Measurements from ENCODE around the gene HORMAD2.
"Not testable (repeated sequence)": the region's sequence is repeated elsewhere in the genome, so short reads cannot be mapped to it uniquely, and the experiment has no call there.

Gene HORMAD2

DNA sequence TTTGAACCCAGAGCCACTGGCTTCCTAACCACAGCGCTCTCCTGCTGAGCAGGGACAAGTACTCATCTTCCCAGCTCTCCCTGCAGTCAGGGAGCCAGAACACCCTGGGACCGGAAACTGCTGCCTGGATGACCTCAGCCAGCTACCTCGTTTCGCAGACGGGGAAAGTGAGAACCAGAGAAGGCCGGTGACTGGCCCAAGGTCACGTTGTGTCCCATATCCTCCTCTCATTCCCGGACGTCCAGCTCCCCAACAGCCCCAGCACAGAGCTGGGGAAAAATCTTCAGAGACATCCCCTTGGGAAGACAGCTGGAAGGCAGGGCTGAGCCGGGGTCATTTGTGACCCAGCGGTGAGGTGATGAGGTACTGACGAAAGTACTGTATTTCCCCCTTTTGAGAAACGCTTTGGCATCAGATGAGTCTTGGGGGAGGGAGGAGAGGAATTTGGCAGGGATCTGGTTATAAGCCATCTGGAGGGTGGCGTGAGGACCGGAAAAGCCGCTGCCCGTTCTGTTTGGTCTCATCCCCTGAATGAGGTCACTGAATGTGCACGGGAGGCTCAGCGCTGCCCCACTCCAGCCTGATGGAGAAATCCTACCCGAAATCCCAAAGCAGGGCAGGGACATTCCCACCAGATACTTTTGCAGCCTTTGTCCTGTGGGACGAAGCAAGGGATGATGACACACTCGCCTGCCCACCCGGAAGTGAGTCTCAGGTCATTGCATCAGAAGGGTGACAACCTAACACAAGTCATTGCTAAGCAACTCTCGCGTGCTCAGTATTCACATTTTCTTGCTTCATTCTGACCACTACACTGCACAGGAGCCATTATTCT, 125.2 kb downstream of the HORMAD2 start:
- no peak overlapping the region for H3K4me3 ChIP-seq (ENCODE audit: low read depth, low read length)

DNA sequence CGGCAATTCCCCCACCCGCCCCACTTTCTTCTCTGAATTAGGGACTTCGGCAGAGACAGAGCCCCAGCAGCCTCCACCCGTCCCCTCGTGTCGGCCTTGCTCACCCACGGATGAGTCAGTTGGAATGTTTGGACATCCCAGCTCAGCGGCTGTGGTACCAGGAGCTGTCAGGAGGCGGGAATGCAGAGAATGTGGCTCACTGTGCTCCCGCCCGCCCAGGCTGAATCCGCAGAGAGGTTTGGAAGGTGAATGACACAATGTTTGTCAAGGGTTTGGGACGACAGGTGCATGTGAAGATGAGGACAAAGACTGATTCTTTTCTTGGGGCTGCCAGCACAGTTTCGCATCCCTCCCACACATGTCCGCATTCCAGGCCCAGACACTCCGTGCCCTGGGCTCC, 126.7 kb downstream of the HORMAD2 start:
- no peak overlapping the region for H3K4me3 ChIP-seq (ENCODE audit: low read depth, low read length)

DNA sequence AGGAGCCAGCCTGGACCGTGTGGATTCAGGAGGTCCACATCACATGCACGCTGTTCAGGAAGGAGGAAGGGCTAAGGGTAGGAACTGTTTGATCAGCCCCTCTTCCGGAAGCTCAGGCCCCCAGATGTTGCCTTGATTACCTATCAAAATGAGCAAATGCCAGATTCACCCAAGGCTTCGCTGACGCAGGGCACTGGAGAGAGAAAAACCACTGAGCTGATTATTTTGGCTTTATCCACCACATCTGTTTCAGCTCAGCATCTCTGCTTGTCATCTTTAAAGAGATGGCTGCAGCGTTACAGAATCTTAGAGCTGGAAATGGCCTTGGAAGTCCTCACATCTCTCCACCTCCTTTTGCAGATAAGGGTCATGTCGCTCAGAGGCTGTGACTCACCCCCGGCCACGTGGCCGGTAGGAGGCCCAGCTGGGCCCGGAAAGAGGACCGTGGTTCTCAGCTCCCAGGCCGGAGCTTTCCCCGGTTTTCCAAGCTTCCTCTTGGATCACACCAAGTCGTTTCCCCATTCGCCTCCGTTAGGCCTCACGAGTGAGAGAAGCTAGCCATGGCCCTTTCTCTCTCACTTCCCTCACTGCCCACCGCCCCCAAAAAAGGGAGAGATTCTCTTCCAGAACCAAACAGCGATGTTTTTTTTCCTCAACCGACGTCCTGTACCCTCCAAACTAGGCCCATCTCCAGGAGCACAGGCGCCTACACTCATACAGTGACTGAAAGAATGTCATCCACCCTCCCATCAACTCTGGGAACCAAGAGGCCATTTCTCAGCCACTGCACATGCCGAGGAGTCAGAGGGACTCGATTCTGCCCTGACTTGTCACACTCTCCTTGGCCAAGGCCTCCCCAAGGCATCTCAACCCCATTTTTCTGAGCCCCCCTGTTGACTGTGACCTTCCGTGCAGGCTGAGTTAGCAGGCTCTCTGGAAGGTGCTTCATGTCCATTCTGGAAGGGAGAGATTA, 128.7 kb downstream of the HORMAD2 start:
- H3K4me3 ChIP-seq (ENCODE audit: low read depth, low read length), result no peak overlapping the region

DNA sequence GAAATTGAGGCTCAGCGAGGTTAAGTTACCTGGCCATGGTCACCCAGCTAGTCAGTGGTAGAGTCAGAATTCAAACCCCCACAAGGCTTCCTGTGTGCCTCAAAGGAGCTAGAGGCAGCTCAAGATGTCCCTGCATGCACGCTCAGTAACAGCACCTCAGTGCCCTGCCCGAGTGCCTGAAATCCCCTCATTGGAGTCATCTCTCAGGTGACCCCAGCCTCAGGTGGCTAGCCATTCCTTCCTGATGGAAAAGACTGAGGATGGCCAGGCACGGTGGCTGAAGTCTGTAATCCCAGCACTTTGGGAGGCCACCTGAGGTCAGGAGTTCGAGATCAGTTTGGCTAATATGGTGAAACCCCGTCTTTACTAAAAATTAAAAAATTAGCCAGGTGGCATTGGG, 129.4 kb downstream of the HORMAD2 start:
- no peak overlapping the region for H3K4me3 ChIP-seq (ENCODE audit: low read depth, low read length)

DNA sequence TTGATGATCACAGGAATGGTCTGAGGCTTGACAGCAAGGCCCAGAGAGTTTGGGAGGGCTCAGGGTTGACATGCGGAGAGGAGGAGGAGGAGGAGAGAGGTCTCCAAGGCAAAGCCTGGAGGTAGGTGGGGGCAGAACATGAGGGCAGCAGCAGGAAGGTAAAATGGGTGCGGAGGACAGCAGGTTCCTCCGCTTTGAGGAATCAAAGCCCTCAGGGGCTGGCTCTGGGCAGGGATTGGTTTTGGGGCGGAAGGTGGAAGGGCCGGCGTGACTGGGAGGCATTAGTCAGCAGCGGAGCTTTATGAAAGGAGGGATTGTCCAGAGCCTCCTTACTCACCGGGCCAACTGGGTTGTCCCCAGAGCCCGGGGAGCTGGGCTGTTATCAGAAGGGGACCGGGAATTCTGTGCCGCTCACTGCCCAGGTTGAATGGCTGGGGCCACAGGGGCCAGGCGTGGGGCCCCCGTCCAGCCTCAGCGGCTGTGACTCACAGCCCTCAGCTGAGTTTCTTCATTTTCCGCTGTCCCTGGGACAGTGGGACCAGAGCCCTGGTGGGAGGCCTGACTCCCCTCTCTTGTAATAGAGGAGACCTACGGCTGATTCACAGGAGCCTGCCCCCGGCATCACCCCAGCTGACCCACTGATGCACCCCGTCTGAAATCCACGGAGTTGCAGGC, 130.1 kb downstream of the HORMAD2 start:
- no peak overlapping the region for H3K4me3 ChIP-seq (ENCODE audit: low read depth, low read length)

DNA sequence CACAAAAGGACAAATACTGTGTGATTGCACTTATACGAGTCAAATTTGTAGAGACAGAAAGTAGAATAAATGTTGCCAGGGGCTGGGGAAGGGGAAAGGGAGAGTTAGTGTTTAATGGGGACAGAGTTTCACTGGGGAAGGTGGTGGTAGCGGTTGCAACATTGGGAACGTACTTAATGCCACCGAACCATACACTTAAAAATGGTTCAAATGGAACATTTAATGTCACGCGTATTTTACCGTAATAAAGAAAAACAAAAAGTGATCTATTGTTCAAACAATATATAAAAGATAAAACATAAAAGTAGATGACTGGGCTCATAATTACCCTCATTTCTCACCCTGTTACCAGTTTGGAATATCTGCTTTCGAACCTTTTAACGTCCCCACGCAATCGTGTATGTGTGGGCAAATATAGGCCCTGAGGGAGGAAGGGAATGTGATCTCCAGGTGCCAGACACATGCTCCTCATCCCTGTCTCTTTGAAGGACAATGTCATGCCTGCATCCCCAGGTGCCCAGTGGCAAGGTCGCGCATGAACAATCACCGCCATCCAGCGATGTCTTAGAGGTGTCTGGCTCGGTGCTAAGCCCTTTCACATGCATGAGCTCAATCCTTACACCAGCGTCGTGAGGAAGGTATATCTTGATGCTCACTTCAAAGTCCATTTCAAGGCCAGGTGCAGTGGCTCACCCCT, 131.0 kb downstream of the HORMAD2 start:
- H3K4me3 ChIP-seq (ENCODE audit: low read depth, low read length), result no peak overlapping the region

DNA sequence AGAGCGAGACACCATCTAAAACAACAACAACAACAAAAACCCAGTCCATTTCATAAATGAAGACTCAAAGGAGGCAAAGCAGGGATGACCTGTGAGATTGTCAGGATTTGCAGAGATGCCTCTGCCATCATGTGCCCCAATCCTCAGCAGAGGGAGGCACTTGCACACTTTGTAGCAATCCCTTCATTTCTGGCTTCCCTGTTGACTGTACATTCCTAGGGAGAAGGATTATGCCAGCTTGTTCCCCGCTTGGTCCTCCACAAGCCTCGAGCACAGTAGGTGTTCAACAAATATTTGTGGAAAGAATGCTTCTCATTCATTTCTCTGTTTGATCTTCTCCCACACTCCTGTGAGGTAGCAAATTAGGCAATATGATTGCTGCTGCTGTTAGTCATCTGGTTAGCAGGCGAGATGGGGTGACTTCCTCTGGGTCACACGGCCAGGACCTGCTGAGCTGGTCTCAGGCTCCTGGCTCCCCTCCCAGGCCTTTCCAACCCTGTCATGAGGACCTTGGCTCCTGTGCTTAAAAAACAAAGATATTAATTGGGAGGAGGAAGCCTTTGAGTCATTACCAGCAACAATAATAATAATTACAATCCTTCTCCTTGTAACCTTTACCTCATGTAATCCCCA, 132.2 kb downstream of the HORMAD2 start:
- no peak overlapping the region for H3K4me3 ChIP-seq (ENCODE audit: low read depth, low read length)

DNA sequence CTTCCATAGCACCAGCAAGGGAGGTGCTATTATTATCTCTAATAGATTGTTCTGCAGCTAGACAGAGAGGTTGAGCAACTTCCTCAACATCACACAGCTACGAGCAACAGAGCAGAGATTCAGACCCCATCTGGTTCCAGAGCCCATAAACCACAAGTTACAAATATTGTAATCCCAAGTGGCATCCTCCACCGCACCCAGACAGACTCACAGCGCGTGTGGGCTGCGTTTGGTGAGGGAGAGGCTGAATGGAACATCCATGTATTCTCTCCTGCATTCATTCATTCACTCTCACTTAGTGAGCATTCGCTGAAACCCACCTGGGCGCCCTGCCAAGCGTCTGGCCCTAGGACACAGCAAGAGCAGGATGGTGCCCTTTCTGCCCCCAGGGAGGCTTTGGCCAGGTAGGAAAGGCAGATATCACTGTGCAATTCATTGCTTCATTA, 132.8 kb downstream of the HORMAD2 start:
- H3K4me3 ChIP-seq (ENCODE audit: low read depth, low read length), result no peak overlapping the region

DNA sequence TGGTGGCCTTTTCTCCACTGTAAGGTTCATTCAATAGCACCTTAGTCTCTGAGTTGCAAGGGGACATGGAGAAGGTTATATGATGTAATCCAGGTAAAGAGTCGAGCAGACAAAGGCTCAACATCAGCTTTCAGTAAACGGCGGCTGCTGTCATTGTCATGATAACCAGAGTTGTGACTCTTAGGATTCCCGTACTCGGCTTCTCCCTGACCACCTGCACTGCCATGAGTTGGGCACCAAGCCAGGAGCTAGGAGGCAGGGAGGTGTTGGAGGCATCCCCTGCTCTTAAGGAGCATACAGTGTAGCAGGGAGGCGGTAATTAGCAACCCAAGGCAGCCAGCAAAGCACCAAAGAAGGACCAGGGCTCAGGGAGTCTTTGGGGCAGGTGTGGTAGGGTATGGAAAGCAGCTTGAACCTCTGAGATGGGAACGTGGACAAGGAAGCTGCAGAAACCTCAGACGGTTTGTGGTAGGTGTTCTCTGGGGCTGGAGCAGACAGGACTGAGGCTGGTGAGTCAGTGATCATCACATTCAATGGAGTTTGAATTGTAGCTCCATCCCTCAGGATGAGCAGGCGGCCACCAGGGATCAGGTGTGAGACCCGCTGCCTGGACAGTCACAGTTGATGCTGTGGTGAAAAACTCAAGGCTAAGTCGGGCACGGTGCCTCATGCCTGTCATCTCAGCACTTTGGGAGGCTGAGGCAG, 134.6 kb downstream of the HORMAD2 start:
- H3K4me3 ChIP-seq (ENCODE audit: low read depth, low read length), result no peak overlapping the region

DNA sequence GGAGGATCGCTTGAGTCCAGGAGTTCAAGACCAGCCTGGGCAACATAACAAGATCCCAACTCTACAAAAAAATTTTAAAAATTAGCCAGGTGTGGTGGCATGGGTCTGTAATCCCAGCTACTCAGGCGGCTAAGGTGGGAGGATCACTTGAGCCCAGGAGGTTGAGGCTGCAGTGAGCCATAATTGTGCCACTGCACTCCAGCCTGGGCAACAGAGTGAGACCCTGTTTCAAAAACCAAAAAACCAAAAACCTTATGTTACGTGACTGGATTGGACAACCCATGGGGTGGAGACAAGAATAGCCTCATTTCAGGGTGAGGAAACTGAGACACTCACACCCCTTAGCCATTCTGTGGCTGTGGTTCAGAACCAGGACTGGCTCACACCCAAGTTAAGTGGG, 136.0 kb downstream of the HORMAD2 start:
- not testable (repeated sequence) for H3K4me3 ChIP-seq (ENCODE audit: low read depth, low read length)

DNA sequence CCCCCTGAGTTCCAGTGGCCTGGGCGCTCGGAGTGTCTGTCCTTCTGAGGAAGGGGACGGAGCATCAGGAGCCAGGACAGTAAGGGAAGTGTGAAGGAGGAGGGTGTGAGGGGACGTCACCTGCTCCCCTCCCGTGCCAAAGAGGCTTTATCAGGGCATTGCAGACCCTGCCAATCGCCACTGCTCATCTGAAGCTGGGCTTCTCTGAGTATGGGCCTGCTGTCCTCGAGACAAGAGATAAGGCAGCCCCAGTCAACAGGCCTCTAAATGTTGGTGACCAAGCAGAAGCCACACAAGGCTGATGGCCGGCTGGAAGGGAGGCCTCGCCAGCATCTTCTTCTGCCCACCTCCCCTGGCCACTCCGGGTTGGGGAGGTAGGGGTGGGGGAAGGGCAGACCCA, 136.4 kb downstream of the HORMAD2 start:
- no peak overlapping the region for H3K4me3 ChIP-seq (ENCODE audit: low read depth, low read length)

DNA sequence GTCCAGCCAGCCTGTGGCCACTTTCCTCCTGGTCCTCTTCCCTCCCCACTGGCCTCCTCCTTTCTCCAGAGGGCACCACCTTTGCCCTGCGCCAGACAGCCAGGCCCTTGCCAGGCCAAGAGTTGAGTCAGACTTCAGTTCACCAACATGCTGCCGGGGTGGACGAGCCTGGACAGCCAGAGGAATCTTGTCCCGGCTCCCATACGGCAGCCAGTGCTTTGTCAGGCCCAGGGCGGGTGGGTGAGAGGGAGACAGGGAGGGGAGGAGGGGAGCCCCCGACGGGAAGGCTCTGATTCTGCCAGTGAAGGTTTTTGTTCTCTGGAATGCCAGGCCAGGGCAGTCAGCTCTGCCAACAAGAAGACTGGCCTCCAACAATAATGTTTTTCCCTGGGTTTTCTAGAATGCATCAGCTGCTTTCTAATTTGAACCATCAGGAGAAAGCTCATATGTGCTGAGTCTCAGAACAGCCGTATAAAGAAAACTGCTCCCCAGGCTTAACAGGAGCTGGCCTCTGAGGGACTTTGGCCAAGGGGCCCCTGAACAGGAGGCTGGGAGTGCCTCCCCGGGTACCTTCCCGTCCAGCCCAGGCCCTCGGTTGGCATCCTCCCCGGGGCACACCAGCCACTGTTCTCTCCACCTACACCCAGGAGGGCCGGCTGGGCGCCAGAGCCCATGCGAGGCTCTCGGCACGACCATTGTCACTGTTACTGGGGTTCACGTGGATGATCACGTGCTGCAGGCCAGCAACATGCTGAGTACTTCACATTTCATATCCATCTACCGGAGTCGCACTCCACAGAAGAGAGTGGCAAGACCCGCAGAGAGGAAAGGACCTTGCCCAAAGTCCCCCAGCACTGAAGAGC, 137.7 kb downstream of the HORMAD2 start:
- no peak overlapping the region for H3K4me3 ChIP-seq (ENCODE audit: low read depth, low read length)

DNA sequence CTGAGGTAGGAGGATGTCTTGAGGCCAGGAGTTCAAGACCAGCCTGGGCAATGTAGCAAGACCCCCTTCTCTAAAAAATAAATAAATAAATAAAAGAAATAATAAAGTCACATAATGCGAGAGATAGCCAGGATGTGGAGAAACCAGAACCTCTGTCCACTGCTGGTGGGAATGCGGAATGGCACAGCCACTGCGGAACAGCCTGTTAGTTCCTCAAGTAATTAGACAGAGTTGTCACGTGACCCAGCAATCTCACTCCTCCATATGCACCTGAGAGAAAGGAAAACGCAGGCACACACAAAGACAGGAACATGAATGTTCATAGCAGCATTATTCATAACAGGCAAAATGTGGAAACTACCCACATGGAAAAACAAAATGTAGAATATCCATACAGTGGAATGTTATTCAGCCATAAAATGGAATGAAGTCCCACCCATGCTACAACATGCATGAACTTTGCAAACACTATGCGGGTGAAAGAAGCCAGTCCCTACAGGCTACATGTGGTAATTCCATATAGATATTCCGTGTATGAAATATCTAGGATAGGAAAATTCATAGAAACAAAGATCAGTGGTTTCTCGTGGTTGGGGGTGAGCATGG, 138.9 kb downstream of the HORMAD2 start:
- no peak overlapping the region for H3K4me3 ChIP-seq (ENCODE audit: low read depth, low read length)

DNA sequence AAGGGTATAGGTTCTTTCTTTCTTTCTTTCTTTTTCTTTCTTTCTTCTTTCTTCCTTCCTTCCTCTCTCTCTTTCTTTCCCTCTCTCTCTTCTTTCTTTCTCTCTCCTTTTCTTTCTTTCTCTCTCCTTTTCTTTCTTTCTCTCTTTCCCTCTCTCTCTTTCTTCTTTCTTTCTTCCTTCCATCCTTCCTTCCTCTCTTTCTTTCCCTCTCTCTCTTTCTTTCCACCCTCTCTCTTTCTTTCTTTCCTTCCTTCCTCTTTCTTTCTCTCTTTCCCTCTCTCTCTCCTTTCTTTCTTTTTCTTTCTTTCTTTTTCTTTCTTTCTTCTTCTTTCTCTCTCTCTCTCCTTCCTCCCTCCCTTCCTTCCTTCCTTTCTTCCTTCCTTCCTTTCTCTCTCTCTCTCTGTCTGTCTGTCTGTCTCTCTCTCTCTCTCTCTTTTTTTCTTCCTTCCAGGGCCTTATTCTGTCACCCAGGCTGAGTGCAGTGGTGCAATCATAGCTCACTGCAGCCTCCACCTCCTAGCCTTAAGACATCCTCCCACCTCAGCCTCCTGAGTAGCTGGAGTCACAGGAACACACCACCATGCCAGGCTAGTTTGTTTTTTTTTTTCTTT, 139.5 kb downstream of the HORMAD2 start:
- H3K4me3 ChIP-seq (ENCODE audit: low read depth, low read length), result no peak overlapping the region

DNA sequence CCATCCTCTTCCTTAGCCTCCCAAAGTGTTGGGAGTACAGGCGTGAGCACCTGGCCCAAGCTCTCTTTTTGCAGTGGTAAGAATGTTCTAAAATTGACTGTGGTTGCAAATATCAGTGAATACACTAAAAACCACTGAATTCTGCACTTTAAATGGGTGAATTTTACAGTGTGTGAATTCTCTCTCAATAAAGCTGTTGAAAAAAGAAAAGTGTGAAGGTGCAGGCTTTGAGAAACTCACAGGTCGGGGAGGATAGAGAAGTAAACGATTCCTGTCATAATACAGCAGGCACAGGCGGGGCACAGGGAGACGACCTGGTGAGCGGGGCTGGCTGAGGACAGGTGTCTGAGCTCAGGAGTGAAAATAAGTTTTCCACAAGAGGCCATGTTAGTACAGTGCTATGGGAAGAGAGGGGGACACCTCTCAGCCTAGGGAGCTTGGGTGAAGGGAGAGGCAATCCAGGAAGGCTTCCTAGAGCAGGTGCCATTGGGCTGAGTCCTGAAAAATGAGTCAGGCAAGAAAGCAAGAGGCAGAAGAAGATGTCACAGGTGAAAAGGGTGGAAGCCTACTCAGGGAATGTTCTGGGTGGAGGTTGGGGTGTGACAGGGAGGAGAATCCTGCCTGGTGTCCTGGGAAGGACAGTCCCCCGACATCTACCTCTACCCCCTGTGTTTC, 140.2 kb downstream of the HORMAD2 start:
- H3K4me3 ChIP-seq (ENCODE audit: low read depth, low read length), result no peak overlapping the region

DNA sequence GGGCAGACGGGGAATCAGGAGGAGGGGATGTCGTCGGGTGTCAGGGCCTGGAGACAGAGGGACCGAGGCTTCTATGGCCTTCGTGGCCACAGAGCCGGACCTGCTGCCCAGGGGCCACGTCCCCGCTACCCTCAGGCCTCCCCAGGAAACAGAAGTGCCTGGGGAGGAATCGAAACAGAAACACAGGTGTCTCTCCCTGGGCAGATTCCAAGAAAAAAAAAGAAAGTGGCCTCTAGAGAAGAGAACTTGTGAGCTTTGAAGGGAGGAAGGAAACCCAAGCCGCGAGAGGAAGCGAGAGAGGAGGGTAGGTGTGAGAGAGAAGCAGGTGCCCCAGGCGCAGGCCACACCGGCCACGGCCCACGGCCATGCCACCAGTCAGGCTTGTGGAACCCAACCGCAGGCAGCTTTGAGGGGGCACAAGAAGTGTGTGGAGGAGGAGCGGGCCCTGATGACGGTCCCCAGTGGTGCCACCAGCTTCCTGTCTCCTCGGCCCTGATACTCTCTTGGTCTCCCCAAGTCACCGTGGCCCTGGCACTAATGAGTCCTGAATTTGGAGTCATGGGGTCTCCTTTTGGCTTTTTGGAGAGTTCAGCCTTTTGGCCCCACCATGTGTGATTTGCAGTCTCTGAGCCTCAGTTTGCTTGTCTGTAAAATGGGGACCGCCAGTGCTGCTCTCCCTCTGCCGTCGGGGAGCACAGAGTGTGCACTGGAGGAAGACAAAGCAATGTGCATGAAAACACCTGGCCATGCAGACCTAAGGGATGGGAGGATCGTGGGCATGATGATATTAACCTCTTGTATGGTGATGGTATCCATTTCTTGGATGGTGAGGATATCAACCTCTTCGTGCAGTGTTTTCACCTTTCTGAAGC, 141.1 kb downstream of the HORMAD2 start:
- H3K4me3 ChIP-seq (ENCODE audit: low read depth, low read length), result no peak overlapping the region
